H9 (cell line): ENCODE results near the gene ZSCAN5A. TPM values are rescaled to one million over a fixed set of nuclear protein-coding genes. Genes with fewer than 3 reads are reported as not detected.

Experiments
- DNase-seq: peaks from one replicate; pipeline ENCODE4 v3.0.0-alpha.2; 2017
- H2AFZ ChIP-seq: one replicate; pipeline ENCODE4 v1.6.1; 2013; ENCODE audit warnings: mild to moderate bottlenecking, low read length, control low read depth, moderate library complexity
- H2AK5ac ChIP-seq: 2 replicates; pipeline ENCODE4 v1.6.1; 2013; ENCODE audit warnings: low read length, control low read depth, mixed read lengths; ENCODE audit not compliant: insufficient read length
- H2BK120ac ChIP-seq: one replicate; pipeline ENCODE4 v1.6.1; 2013; ENCODE audit warnings: low read depth, mild to moderate bottlenecking, low read length, control low read depth, inconsistent platforms; ENCODE audit not compliant: poor library complexity, severe bottlenecking
- H2BK12ac ChIP-seq: 2 replicates; pipeline ENCODE4 v1.6.1; 2013; ENCODE audit warnings: low read length, control low read depth, mixed read lengths, low read depth; ENCODE audit not compliant: insufficient read length
- H2BK15ac ChIP-seq: 2 replicates; pipeline ENCODE4 v1.6.1; 2013; ENCODE audit warnings: low read depth, low read length, control low read depth
- H2BK20ac ChIP-seq: one replicate; pipeline ENCODE4 v1.6.1; 2013; ENCODE audit warnings: low read depth, mild to moderate bottlenecking, low read length, control low read depth, inconsistent platforms; ENCODE audit not compliant: poor library complexity, severe bottlenecking
- H2BK5ac ChIP-seq: 2 replicates; pipeline ENCODE4 v1.6.1; 2013; ENCODE audit warnings: low read length, control low read depth, mixed read lengths; ENCODE audit not compliant: insufficient read length
- H3K14ac ChIP-seq: 2 replicates; pipeline ENCODE4 v1.6.1; 2013; ENCODE audit warnings: low read length, control low read depth; ENCODE audit not compliant: insufficient read depth
- H3K18ac ChIP-seq: 2 replicates; pipeline ENCODE4 v1.6.1; 2013; ENCODE audit warnings: low read depth, mild to moderate bottlenecking, mixed read lengths, low read length, control low read depth; ENCODE audit not compliant: insufficient read length
- H3K23ac ChIP-seq: 2 replicates; pipeline ENCODE4 v1.6.1; 2013; ENCODE audit warnings: low read length, control low read depth, mixed read lengths, low read depth; ENCODE audit not compliant: insufficient read length
- H3K23me2 ChIP-seq: 2 replicates; pipeline ENCODE4 v1.6.1; 2013; ENCODE audit warnings: low read depth, mild to moderate bottlenecking, mixed read lengths, low read length, control low read depth; ENCODE audit not compliant: insufficient read length, poor library complexity, severe bottlenecking
- H3K27ac ChIP-seq: 2 replicates; pipeline ENCODE4 v1.5.1; 2013; ENCODE audit warnings: low read length, control low read depth, mixed read lengths, low read depth; ENCODE audit not compliant: insufficient read length
- H3K27me3 ChIP-seq: 2 replicates; pipeline ENCODE4 v1.6.1; 2013; ENCODE audit warnings: low read length, control low read depth, inconsistent platforms; ENCODE audit not compliant: insufficient read depth
- H3K4ac ChIP-seq: 2 replicates; pipeline ENCODE4 v1.6.1; 2013; ENCODE audit warnings: low read depth, mild to moderate bottlenecking, control low read depth, inconsistent platforms, low read length, moderate library complexity
- H3K4me1 ChIP-seq: 2 replicates; pipeline ENCODE4 v1.6.1; 2013; ENCODE audit warnings: low read length, control low read depth, inconsistent platforms; ENCODE audit not compliant: insufficient read depth
- H3K4me2 ChIP-seq: 2 replicates; pipeline ENCODE4 v1.6.1; 2013; ENCODE audit warnings: low read length, control low read depth, mixed read lengths; ENCODE audit not compliant: insufficient read length, insufficient read depth
- H3K56ac ChIP-seq: 2 replicates; pipeline ENCODE4 v1.6.1; 2013; ENCODE audit warnings: low read depth, mild to moderate bottlenecking, mixed read lengths, low read length, control low read depth; ENCODE audit not compliant: insufficient read length
- H3K79me1 ChIP-seq: 2 replicates; pipeline ENCODE4 v1.6.1; 2013; ENCODE audit warnings: low read depth, mild to moderate bottlenecking, moderate library complexity, low read length, control low read depth, inconsistent platforms; ENCODE audit not compliant: insufficient read depth, poor library complexity, severe bottlenecking
- H3K79me2 ChIP-seq: 2 replicates; pipeline ENCODE4 v1.6.1; 2013; ENCODE audit warnings: low read length, control low read depth, inconsistent platforms; ENCODE audit not compliant: insufficient read depth
- H3K9ac ChIP-seq: 2 replicates; pipeline ENCODE4 v1.6.1; 2013; ENCODE audit warnings: low read length, control low read depth, mixed read lengths; ENCODE audit not compliant: insufficient read length; ENCODE audit errors: extremely low read depth
- H3K9me3 ChIP-seq: one replicate; pipeline ENCODE4 v1.6.1; 2013; ENCODE audit warnings: low read depth, low read length, inconsistent platforms; ENCODE audit not compliant: control insufficient read depth
- H3T11ph ChIP-seq: one replicate; pipeline ENCODE4 v1.6.1; 2013; ENCODE audit warnings: mild to moderate bottlenecking, low read length, control low read depth, inconsistent platforms
- H4K20me1 ChIP-seq: one replicate; pipeline ENCODE4 v1.6.1; 2013; ENCODE audit not compliant: control insufficient read depth, insufficient read length, insufficient read depth
- H4K5ac ChIP-seq: 2 replicates; pipeline ENCODE4 v1.6.1; 2013; ENCODE audit warnings: low read depth, mild to moderate bottlenecking, mixed read lengths, low read length, control low read depth; ENCODE audit not compliant: insufficient read length
- H4K8ac ChIP-seq: replicated peaks from 2 replicates; pipeline ENCODE4 v1.6.1; 2013; ENCODE audit warnings: low read length, control low read depth, mixed read lengths, low read depth; ENCODE audit not compliant: insufficient read length
- H4K91ac ChIP-seq: 2 replicates; pipeline ENCODE4 v1.6.1; 2013; ENCODE audit warnings: low read depth, mild to moderate bottlenecking, moderate library complexity, mixed read lengths, low read length, control low read depth; ENCODE audit not compliant: insufficient read length
- H3K27ac Mint-ChIP-seq, 3 experiments: 2 replicates in 2 of 3; 3 replicates in 1 of 3; pipeline ENCODE4 v1.8.0; 2020 to 2021; ENCODE audit warnings: mixed read lengths in 3 of 3, mild to moderate bottlenecking in 1 of 3, moderate library complexity in 1 of 3
- H3K27me3 Mint-ChIP-seq: 2 replicates; pipeline ENCODE4 v1.8.0; 2021; ENCODE audit warnings: low read depth, mild to moderate bottlenecking, moderate library complexity, mixed read lengths
- H3K36me3 Mint-ChIP-seq, 3 experiments: 2 replicates in 2 of 3; 3 replicates in 1 of 3; pipeline ENCODE4 v1.8.0; 2020 to 2021; ENCODE audit warnings: low read depth in 3 of 3, mixed read lengths in 3 of 3; ENCODE audit not compliant: insufficient read depth in 1 of 3
- H3K4me1 Mint-ChIP-seq, 2 experiments: 2 replicates each; pipeline ENCODE4 v1.8.0; 2020; ENCODE audit warnings: mixed read lengths in 2 of 2
- H3K4me3 Mint-ChIP-seq, 2 experiments: 2 replicates in 1 of 2; 3 replicates in 1 of 2; pipeline ENCODE4 v1.8.0; 2020 to 2021; ENCODE audit warnings: mild to moderate bottlenecking in 2 of 2, mixed read lengths in 2 of 2, moderate library complexity in 1 of 2
- H3K9me3 Mint-ChIP-seq, 2 experiments: 2 replicates in 1 of 2; 3 replicates in 1 of 2; pipeline ENCODE4 v1.8.0; 2020; ENCODE audit warnings: mild to moderate bottlenecking in 2 of 2, mixed read lengths in 2 of 2, moderate library complexity in 1 of 2
- WGBS: extraction: QIAGEN DNeasy Blood & Tissue Kit; methylation state at CpG from one replicate; pipeline ENCODE4 v1.1.7; 2013; ENCODE audit warnings: missing lambda C conversion rate, low lambda C conversion rate, mixed read lengths; ENCODE audit not compliant: insufficient read length; ENCODE audit errors: extremely low coverage; 5-methylcytosine and 5-hydroxymethylcytosine counted together
- total RNA-seq: library from RNA; stranded (reverse); gene quantifications from 2 replicates; pipeline ENCODE4 v1.2.1, GENCODE V29; 2021
- TF ChIP-seq, protein P1 (sequence below): fragments of 200-600 bp; sonication (generic); conservative IDR thresholded peaks from 3 replicates; pipeline ENCODE4 v1.8.0; 2021; ENCODE audit warnings: antibody characterized with exemption, mild to moderate bottlenecking

Gene ZSCAN5A
- total RNA-seq, 1 experiment from 2014 or later, result 12.5 TPM

DNA sequence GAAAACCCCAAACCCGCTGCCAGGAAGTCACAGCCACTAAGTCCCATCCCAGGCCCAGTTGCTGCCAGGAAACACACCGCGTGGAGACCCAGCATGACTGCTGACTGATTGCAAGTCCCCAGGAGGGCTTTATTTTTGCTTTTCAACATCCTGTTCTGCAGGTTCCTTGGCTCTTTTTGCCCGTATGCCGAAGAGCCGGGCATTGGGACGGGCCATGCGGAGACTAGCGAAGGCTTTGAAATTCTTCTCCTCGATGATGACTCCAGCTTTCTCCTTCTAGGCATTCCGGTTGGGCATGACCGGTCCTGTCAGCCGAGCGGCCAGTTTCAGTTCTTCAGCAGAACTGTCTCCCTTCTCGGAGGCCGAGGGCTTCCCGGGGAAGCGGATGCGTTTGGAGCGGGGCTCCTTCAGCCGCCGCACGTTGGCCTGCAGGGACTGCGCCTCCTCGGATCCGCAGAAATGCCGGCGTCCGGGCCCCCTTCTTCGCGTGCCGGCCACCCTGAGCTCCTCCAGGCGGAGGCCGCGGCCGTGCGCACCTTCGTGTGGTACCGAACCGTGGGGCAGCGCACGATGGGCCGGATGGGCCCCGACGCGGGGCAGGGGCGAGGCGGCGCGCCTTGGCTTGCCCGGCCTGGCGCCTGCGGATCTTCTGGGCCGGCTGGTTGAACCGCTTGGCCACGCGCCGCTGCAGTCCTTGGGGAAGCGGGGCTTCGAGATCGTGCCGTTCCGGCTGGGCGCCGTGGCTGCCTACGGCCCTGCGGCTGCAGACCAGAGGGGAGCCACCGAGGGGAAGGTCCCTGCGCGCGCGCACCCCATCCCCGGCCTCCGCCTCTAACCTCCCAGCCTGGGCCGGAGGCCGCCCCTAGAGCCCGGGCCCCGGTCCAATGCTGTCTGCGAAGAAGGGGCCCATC is 97.3 kb downstream of the ZSCAN5A start:
- peaks cover 2 to 5% of the 10 kb centered on the region in 2 experiments; a peak in 1 of 4 replicates for H3K4me1 Mint-ChIP-seq

More for the DNA sequence above, 97.3 kb downstream of the ZSCAN5A start:
- Mint-ChIP-seq H3K4me3 (no peak overlapping the region; a peak in 1 of 5 replicates), H3K27ac (peak overlapping the region; percentile 52 to 82 (median 61); a peak in 1 of 7 replicates), H3K9me3 (peaks cover 4 to 30% of the 10 kb centered on the region in 2 experiments; a peak in 2 of 5 replicates), H3K27me3 (peaks cover 2% of the 10 kb centered on the region; the same call in 1 of the 2 replicates), H3K36me3 (peaks cover 0 to 4% (median 0%) of the 10 kb centered on the region in 3 experiments; a peak in 3 of 7 replicates)
- Histone ChIP-seq H3K23me2 (no peaks in the 10 kb centered on the region), H3K56ac (no peak overlapping the region), H3K27me3 (no peaks in the 10 kb centered on the region), H2BK20ac (no peak overlapping the region), H3K18ac (peak overlapping the region; percentile 34), H2BK5ac (no peak overlapping the region), H3K27ac (no peak overlapping the region), H3K4me1 (no peaks in the 10 kb centered on the region; the same call in 1 of the 2 replicates), H4K20me1 (no peaks in the 10 kb centered on the region), H3K23ac (no peak overlapping the region), H3K4me2 (peak overlapping the region; percentile 57), H4K91ac (no peak overlapping the region), H3K14ac (peak overlapping the region; percentile 10), H3K79me2 (no peaks in the 10 kb centered on the region), H3T11ph (no peak overlapping the region), H2BK120ac (no peak overlapping the region), H3K9ac (peak overlapping the region; percentile 31), H3K4ac (no peak overlapping the region), H2BK12ac (no peak overlapping the region), H4K5ac (no peak overlapping the region), H4K8ac (no peak overlapping the region), H2BK15ac (no peak overlapping the region), H3K9me3 (no peaks in the 10 kb centered on the region), H3K79me1 (no peaks in the 10 kb centered on the region), H2AK5ac (no peak overlapping the region), H2AFZ (no peak overlapping the region)
- TF ChIP-seq, protein P1, sequence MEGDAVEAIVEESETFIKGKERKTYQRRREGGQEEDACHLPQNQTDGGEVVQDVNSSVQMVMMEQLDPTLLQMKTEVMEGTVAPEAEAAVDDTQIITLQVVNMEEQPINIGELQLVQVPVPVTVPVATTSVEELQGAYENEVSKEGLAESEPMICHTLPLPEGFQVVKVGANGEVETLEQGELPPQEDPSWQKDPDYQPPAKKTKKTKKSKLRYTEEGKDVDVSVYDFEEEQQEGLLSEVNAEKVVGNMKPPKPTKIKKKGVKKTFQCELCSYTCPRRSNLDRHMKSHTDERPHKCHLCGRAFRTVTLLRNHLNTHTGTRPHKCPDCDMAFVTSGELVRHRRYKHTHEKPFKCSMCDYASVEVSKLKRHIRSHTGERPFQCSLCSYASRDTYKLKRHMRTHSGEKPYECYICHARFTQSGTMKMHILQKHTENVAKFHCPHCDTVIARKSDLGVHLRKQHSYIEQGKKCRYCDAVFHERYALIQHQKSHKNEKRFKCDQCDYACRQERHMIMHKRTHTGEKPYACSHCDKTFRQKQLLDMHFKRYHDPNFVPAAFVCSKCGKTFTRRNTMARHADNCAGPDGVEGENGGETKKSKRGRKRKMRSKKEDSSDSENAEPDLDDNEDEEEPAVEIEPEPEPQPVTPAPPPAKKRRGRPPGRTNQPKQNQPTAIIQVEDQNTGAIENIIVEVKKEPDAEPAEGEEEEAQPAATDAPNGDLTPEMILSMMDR, result no peak
- no CpG with 5 or more reads among the region's 79 CpGs for WGBS
- DNase-seq, result peak; percentile 69
